Spleen (tissue), 11 donors: Measurements from ENCODE around the gene UTP11. TPM values are rescaled to one million over a fixed set of nuclear protein-coding genes. Genes with fewer than 3 reads are reported as not detected.

Experiments used
- DNase-seq: peaks from one replicate; pipeline ENCODE4 v3.0.0-alpha.2; 2020
- H3K27ac ChIP-seq, 8 donors: fragments of 200-600 bp; sonication (generic) in 7 of 8; 1 replicate in 4 of 8; 2 replicates in 4 of 8; pipeline versions ENCODE4 v1.5.0 to v1.8.0; 2016 to 2021; ENCODE audit warnings: inconsistent platforms in 4 of 8, mild to moderate bottlenecking in 4 of 8, moderate library complexity in 1 of 8
- H3K27me3 ChIP-seq, 7 donors: fragments of 200-600 bp; sonication (generic) in 6 of 7; replicated peaks in 1 of 7; 1 replicate in 4 of 7; 2 replicates in 3 of 7; pipeline versions ENCODE4 v1.5.0 to v1.8.0; 2016 to 2021; ENCODE audit warnings: inconsistent platforms in 3 of 7, mild to moderate bottlenecking in 1 of 7
- H3K36me3 ChIP-seq, 6 donors: fragments of 200-600 bp; sonication (generic) in 5 of 6; 1 replicate in 4 of 6; 2 replicates in 2 of 6; pipeline versions ENCODE4 v1.5.0 to v1.8.0; 2016 to 2021; ENCODE audit warnings: inconsistent platforms in 2 of 6
- H3K4me1 ChIP-seq, 6 donors: fragments of 200-600 bp; sonication (generic) in 5 of 6; 1 replicate in 3 of 6; 2 replicates in 3 of 6; pipeline versions ENCODE4 v1.5.0 to v1.8.0; 2016 to 2021; ENCODE audit warnings: inconsistent platforms in 3 of 6
- H3K4me3 ChIP-seq, 8 donors: fragments of 200-600 bp; sonication (generic) in 7 of 8; 1 replicate in 4 of 8; 2 replicates in 4 of 8; pipeline versions ENCODE4 v1.5.0 to v1.8.0; 2016 to 2021; ENCODE audit warnings: inconsistent platforms in 4 of 8, mild to moderate bottlenecking in 4 of 8, moderate library complexity in 2 of 8
- H3K9me3 ChIP-seq, 8 donors: fragments of 200-600 bp; sonication (generic) in 7 of 8; 1 replicate in 4 of 8; 2 replicates in 4 of 8; pipeline versions ENCODE4 v1.5.0 to v1.8.0; 2016 to 2021; ENCODE audit warnings: inconsistent platforms in 4 of 8
- CTCF ChIP-seq, 11 experiments: fragments of 200-600 bp in 7 of 11; fragments of 450-650 bp in 4 of 11; sonication (generic) in 4 of 11; IDR thresholded peaks in 8 of 11; conservative IDR thresholded peaks in 3 of 11; 1 replicate in 7 of 11; 2 replicates in 4 of 11; pipeline versions ENCODE4 v1.4.0 to v1.8.0; 2016 to 2021; ENCODE audit warnings: antibody characterized with exemption in 11 of 11, inconsistent platforms in 4 of 11, mild to moderate bottlenecking in 1 of 11
- POLR2A ChIP-seq, 3 donors: fragments of 450-650 bp; IDR thresholded peaks; one replicate each; pipeline ENCODE4 v1.5.1; 2017; ENCODE audit warnings: antibody characterized with exemption in 3 of 3, mild to moderate bottlenecking in 1 of 3
- POLR2AphosphoS5 ChIP-seq, 3 donors: sonication (generic); formaldehyde crosslinking; IDR thresholded peaks; one replicate each; pipeline ENCODE4 v1.5.1; 2017; ENCODE audit warnings: antibody characterized with exemption in 3 of 3
- WGBS, 5 donors: extraction: QIAGEN DNeasy Blood & Tissue Kit in 3 of 5; methylation state at CpG; one replicate each; pipeline versions ENCODE4 v1.1.5 to v1.1.7; 2013 to 2018; 5-methylcytosine and 5-hydroxymethylcytosine counted together
- intact Hi-C: fragments of 100-400 bp; cut with DNase I; formaldehyde crosslinking; loops from one replicate; pipeline ENCODE4 v1.15.0; 2023; ENCODE audit warnings: low total_unique reads
- polyA plus RNA-seq, 3 donors: library from polyadenylated mRNA; stranded (reverse); fragments of 200-250 nt; gene quantifications; one replicate each; pipeline ENCODE4 v1.2.1, GENCODE V29; 2013
- total RNA-seq, 7 donors: library from RNA; depleted of rRNA in 3 of 7; stranded (reverse); fragments of >200 nt in 3 of 7; fragmentation: NEBNext Ultra II Directional in 4 of 7; extraction: Animal tissue kit (Norgen Biotek cat#: 25700) in 4 of 7; gene quantifications; one replicate each; pipeline versions ENCODE4 v1.1.0 to v1.2.1, GENCODE V29; 2016 to 2021
- donor health status: healthy with polysubstance abuse.
- donor health status: DM: no; HTN: no; CAD: no; lungs with moderate emphysema.
- donor health status: DM: no; HTN: no; CAD: no.
- donor health status: Bipolar disorder and iron deficiency.
- donor health status: healthy.
- donor health status: DM: no; HTN: no; CAD: no.
- donor health status: DM: yes; HTN: yes; CAD: no.

UTP11 gene
- total and polyA plus RNA-seq, 10 donors = 12.5 to 51.4 (median 20.8) TPM

- H3K9me3 ChIP-seq = no peaks in the 10 kb centered on the region
- intact Hi-C loops = loop anchor here (10.0 kb wide), 1 partner anchor 800 kb away; no protein-coding TSS in a partner anchor
- peaks cover 9 to 18% (median 15%) of the 10 kb centered on the region in 6 donors for H3K4me1 ChIP-seq
- DNase-seq = no peak
- TF ChIP-seq CTCF (IDR thresholded peaks at IDR 0.05 in 8 of 11, conservative IDR thresholded peaks at IDR 0.05 in 3 of 11) (no peak), POLR2AphosphoS5 (IDR thresholded peaks at IDR 0.05) (peak in 1 of 3 donors; percentile 17)
- no peak overlapping the region for H3K27ac ChIP-seq
- peaks cover 0 to 52% (median 3%) of the 10 kb centered on the region in 7 donors for H3K27me3 ChIP-seq
- no peak overlapping the region for H3K4me3 ChIP-seq
- 92 to 96% (median 93%) methylated on average over 12 to 13 of the region's 13 CpGs for WGBS, 5 donors
- H3K36me3 ChIP-seq = no peaks in the 10 kb centered on the region
Observed at GRCh38 chr1:38034871-38035270, 22.3 kb downstream of the UTP11 start.

GRCh38 chr1:38037221-38037939 lies 24.8 kb downstream of the UTP11 start:
- WGBS, 5 donors = 50 to 75% (median 57%) methylated on average over 5 of the region's 5 CpGs
- DNase-seq = no peak
- Histone ChIP-seq H3K36me3 (no peaks in the 10 kb centered on the region), H3K27ac (no peak overlapping the region), H3K9me3 (no peaks in the 10 kb centered on the region), H3K27me3 (peaks cover 4 to 65% (median 21%) of the 10 kb centered on the region in 7 donors), H3K4me3 (no peak overlapping the region), H3K4me1 (no peaks in the 10 kb centered on the region)
- no peak for TF ChIP-seq POLR2A (IDR thresholded peaks at IDR 0.05)
- TF ChIP-seq CTCF (IDR thresholded peaks at IDR 0.05 in 8 of 11, conservative IDR thresholded peaks at IDR 0.05 in 3 of 11) = peak in 3 of 11 experiments; percentile 8 to 18 (median 9)
- intact Hi-C loops = loop anchor here (10.0 kb wide), 1 partner anchor 797 kb away; no protein-coding TSS in a partner anchor

GRCh38 chr1:38038861-38039260 lies 26.3 kb downstream of the UTP11 start:
- H3K36me3 ChIP-seq = no peaks in the 10 kb centered on the region
- WGBS, 5 donors = 74 to 92% (median 91%) methylated on average over 10 of the region's 10 CpGs
- DNase-seq = no peak
- intact Hi-C loops = loop anchor here (10.0 kb wide), 1 partner anchor 796 kb away; no protein-coding TSS in a partner anchor
- no peak overlapping the region for H3K27ac ChIP-seq
- TF ChIP-seq POLR2AphosphoS5 (IDR thresholded peaks at IDR 0.05) (no peak), CTCF (IDR thresholded peaks at IDR 0.05 in 8 of 11, conservative IDR thresholded peaks at IDR 0.05 in 3 of 11) (no peak), POLR2A (IDR thresholded peaks at IDR 0.05) (no peak)
- H3K9me3 ChIP-seq = no peaks in the 10 kb centered on the region
- H3K27me3 ChIP-seq = peaks cover 12 to 79% (median 35%) of the 10 kb centered on the region in 7 donors
- H3K4me3 ChIP-seq = no peak overlapping the region
- H3K4me1 ChIP-seq = peaks cover 0 to 6% (median 0%) of the 10 kb centered on the region in 6 donors

- no peak for TF ChIP-seq POLR2A (IDR thresholded peaks at IDR 0.05)
- no peak for TF ChIP-seq CTCF (IDR thresholded peaks at IDR 0.05 in 8 of 11, conservative IDR thresholded peaks at IDR 0.05 in 3 of 11)
- TF ChIP-seq POLR2AphosphoS5 (IDR thresholded peaks at IDR 0.05) = no peak
- H3K9me3 ChIP-seq = no peaks in the 10 kb centered on the region
- H3K4me1 ChIP-seq = peaks cover 4 to 13% (median 6%) of the 10 kb centered on the region in 6 donors
- no peak for DNase-seq
- H3K27me3 ChIP-seq = peaks cover 13 to 79% (median 42%) of the 10 kb centered on the region in 7 donors
- WGBS, 5 donors = 90 to 95% (median 91%) methylated on average over 17 of the region's 17 CpGs
- no peaks in the 10 kb centered on the region for H3K36me3 ChIP-seq
- H3K27ac ChIP-seq = no peak overlapping the region
- no peak overlapping the region for H3K4me3 ChIP-seq
- intact Hi-C loops = loop anchor here (10.0 kb wide), 1 partner anchor 795 kb away; no protein-coding TSS in a partner anchor
Observed at GRCh38 chr1:38039331-38040088, 27.0 kb downstream of the UTP11 start.
